SU-DHL-6 (cell line): ENCODE results near the gene KLC4.

Experiments
- EZH2phosphoT487 ChIP-seq: fragments of 200-600 bp; sonication (generic), shearing (Covaris generic); conservative IDR thresholded peaks from 2 replicates; pipeline ENCODE4 v1.6.1; 2018; ENCODE audit warnings: mild to moderate bottlenecking, antibody characterized with exemption, low read length, moderate library complexity, mixed read lengths
- TF ChIP-seq, protein P1 (sequence below): fragments of 200-600 bp; sonication (generic); IDR thresholded peaks from one replicate; pipeline ENCODE4 v1.5.1; 2017; ENCODE audit warnings: antibody characterized with exemption, mild to moderate bottlenecking, low read length, moderate library complexity; ENCODE audit not compliant: insufficient read depth, poor library complexity, severe bottlenecking

GRCh38 chr6:43037197-43037596 is 22.2 kb upstream of the KLC4 start:
- TF ChIP-seq, protein P1, sequence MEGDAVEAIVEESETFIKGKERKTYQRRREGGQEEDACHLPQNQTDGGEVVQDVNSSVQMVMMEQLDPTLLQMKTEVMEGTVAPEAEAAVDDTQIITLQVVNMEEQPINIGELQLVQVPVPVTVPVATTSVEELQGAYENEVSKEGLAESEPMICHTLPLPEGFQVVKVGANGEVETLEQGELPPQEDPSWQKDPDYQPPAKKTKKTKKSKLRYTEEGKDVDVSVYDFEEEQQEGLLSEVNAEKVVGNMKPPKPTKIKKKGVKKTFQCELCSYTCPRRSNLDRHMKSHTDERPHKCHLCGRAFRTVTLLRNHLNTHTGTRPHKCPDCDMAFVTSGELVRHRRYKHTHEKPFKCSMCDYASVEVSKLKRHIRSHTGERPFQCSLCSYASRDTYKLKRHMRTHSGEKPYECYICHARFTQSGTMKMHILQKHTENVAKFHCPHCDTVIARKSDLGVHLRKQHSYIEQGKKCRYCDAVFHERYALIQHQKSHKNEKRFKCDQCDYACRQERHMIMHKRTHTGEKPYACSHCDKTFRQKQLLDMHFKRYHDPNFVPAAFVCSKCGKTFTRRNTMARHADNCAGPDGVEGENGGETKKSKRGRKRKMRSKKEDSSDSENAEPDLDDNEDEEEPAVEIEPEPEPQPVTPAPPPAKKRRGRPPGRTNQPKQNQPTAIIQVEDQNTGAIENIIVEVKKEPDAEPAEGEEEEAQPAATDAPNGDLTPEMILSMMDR, result no peak
- no peak for TF ChIP-seq EZH2phosphoT487
